GM12891 (cell line): ENCODE data around the gene SH3TC1.

Experiments used
- DNase-seq: peaks from one replicate; pipeline ENCODE4 v3.0.0; 2011; ENCODE audit warnings: low spot score; ENCODE audit not compliant: insufficient read length
- FAIRE-seq: peaks from 2 replicates; lab custom pipeline; 2011; peaks lifted over from hg19 to GRCh38; lab: Jason Lieb, UNC
- PAX5 ChIP-seq: IDR thresholded peaks from 2 replicates; pipeline ENCODE4 v1.6.1; 2011; ENCODE audit warnings: low read length, moderate library complexity, mild to moderate bottlenecking; ENCODE audit not compliant: insufficient read depth, severe bottlenecking
- POLR2A ChIP-seq: IDR thresholded peaks from 2 replicates; pipeline ENCODE4 v1.6.1; 2011; ENCODE audit warnings: low read depth, low read length, control low read depth
- POLR2AphosphoS5 ChIP-seq: IDR thresholded peaks from 2 replicates; pipeline ENCODE4 v1.6.1; 2011; ENCODE audit warnings: low read depth, low read length, control low read depth
- POU2F2 ChIP-seq: IDR thresholded peaks from 2 replicates; pipeline ENCODE4 v1.6.1; 2011; ENCODE audit warnings: low read depth, mild to moderate bottlenecking, control low read depth, low read length, moderate library complexity
- SPI1 ChIP-seq: IDR thresholded peaks from 2 replicates; pipeline ENCODE4 v1.6.1; 2011; ENCODE audit warnings: low read depth, low read length, control low read depth
- TAF1 ChIP-seq: IDR thresholded peaks from 2 replicates; pipeline ENCODE4 v1.6.1; 2011; ENCODE audit warnings: low read depth, low read length, control low read depth

Gene SH3TC1

GRCh38 chr4:8280876-8281440 lies 81.9 kb downstream of the SH3TC1 start:
- DNase-seq (no peak), FAIRE-seq (no peak)
- TF ChIP-seq POLR2A: no peak
- no peak for TF ChIP-seq POLR2AphosphoS5
- TF ChIP-seq SPI1: no peak
- no peak for TF ChIP-seq POU2F2
- TF ChIP-seq PAX5: no peak
- no peak for TF ChIP-seq TAF1

- TF ChIP-seq PAX5 (no peak), POLR2AphosphoS5 (no peak), TAF1 (no peak), SPI1 (no peak), POU2F2 (no peak), POLR2A (no peak)
- no peak for DNase-seq
Measured at GRCh38 chr4:8281519-8282133, 82.5 kb downstream of the SH3TC1 start.

GRCh38 chr4:8282134-8282641 lies 83.1 kb downstream of the SH3TC1 start:
- FAIRE-seq (no peak), DNase-seq (no peak)
- TF ChIP-seq POLR2AphosphoS5 (no peak), SPI1 (no peak), POU2F2 (no peak), TAF1 (no peak), PAX5 (no peak), POLR2A (no peak)

More at GRCh38 chr4:8281519-8282133, 82.5 kb downstream of the SH3TC1 start:
- FAIRE-seq: no peak

GRCh38 chr4:8282742-8283141 lies 83.7 kb downstream of the SH3TC1 start:
- TF ChIP-seq POLR2A (no peak), SPI1 (no peak), POU2F2 (no peak), PAX5 (no peak), TAF1 (no peak), POLR2AphosphoS5 (no peak)
- FAIRE-seq: no peak

GRCh38 chr4:8283161-8283560 lies 84.1 kb downstream of the SH3TC1 start:
- FAIRE-seq (no peak), DNase-seq (no peak)
- TF ChIP-seq TAF1: no peak
- TF ChIP-seq SPI1: no peak
- no peak for TF ChIP-seq POU2F2
- TF ChIP-seq POLR2A: no peak
- no peak for TF ChIP-seq PAX5
- no peak for TF ChIP-seq POLR2AphosphoS5

More at GRCh38 chr4:8282742-8283141, 83.7 kb downstream of the SH3TC1 start:
- DNase-seq: no peak

- DNase-seq: no peak
- FAIRE-seq: no peak
- TF ChIP-seq POU2F2: no peak
- no peak for TF ChIP-seq PAX5
- no peak for TF ChIP-seq SPI1
- TF ChIP-seq POLR2AphosphoS5: no peak
- no peak for TF ChIP-seq POLR2A
Measured at GRCh38 chr4:8283631-8284121, 84.6 kb downstream of the SH3TC1 start.

GRCh38 chr4:8284391-8284790 lies 85.3 kb downstream of the SH3TC1 start:
- FAIRE-seq (no peak), DNase-seq (no peak)
- no peak for TF ChIP-seq POLR2A

GRCh38 chr4:8285143-8285975 lies 86.3 kb downstream of the SH3TC1 start:
- no peak for TF ChIP-seq TAF1
- no peak for TF ChIP-seq POLR2A
- TF ChIP-seq POLR2AphosphoS5: no peak
- TF ChIP-seq PAX5: no peak
- no peak for TF ChIP-seq SPI1
- TF ChIP-seq POU2F2: no peak
- DNase-seq (no peak), FAIRE-seq (no peak)

- FAIRE-seq (no peak), DNase-seq (no peak)
- no peak for TF ChIP-seq POLR2A
- no peak for TF ChIP-seq POLR2AphosphoS5
- TF ChIP-seq SPI1: no peak
- TF ChIP-seq TAF1: no peak
- TF ChIP-seq POU2F2: no peak
- no peak for TF ChIP-seq PAX5
Measured at GRCh38 chr4:8285976-8286718, 87.1 kb downstream of the SH3TC1 start.
